Left lung (tissue), 10 donors: ENCODE data around the gene AGTRAP. TPM values are rescaled to one million over a fixed set of nuclear protein-coding genes. Genes with fewer than 3 reads are reported as not detected.

Source experiments
- ATAC-seq: fragments of 200-7000 bp; cut with Tn5 transposase; one replicate; pipeline ENCODE4 v1.9.1; 2020; ENCODE audit warnings: moderate library complexity
- DNase-seq, 4 donors: peaks; one replicate each; pipeline ENCODE4 v3.0.0-alpha.2; 2013 to 2020
- H3K27ac ChIP-seq, 2 donors: fragments of 200-600 bp; sonication (generic) in 1 of 2; one replicate each; pipeline versions ENCODE4 v1.5.0 to v1.8.0; 2020 to 2021
- H3K27me3 ChIP-seq, 2 donors: fragments of 200-600 bp; sonication (generic) in 1 of 2; one replicate each; pipeline versions ENCODE4 v1.5.0 to v1.8.0; 2020 to 2021
- H3K36me3 ChIP-seq, 2 donors: fragments of 200-600 bp; sonication (generic) in 1 of 2; one replicate each; pipeline versions ENCODE4 v1.5.0 to v1.8.0; 2020 to 2021
- H3K4me1 ChIP-seq, 2 donors: fragments of 200-600 bp; one replicate each; pipeline ENCODE4 v1.8.0; 2021
- H3K4me3 ChIP-seq, 2 donors: fragments of 200-600 bp; sonication (generic) in 1 of 2; one replicate each; pipeline versions ENCODE4 v1.5.0 to v1.8.0; 2020 to 2021; ENCODE audit warnings: mild to moderate bottlenecking in 1 of 2
- H3K9me3 ChIP-seq, 2 donors: fragments of 200-600 bp; sonication (generic) in 1 of 2; one replicate each; pipeline versions ENCODE4 v1.5.0 to v1.8.0; 2020 to 2021
- intact Hi-C, 2 donors: fragments of 100-400 bp; cut with DNase I; formaldehyde crosslinking; loops; one replicate each; pipeline versions ENCODE4 v1.11.2 to v1.14.2; 2022
- polyA plus RNA-seq, 6 donors: library from polyadenylated mRNA; unstranded; fragments of 120-200 nt; gene quantifications; one replicate each; pipeline ENCODE4 v1.2.1, GENCODE V29; 2013; ENCODE audit not compliant: insufficient read length in 6 of 6
- total RNA-seq, 2 donors: library from RNA; stranded (reverse); fragmentation: NEBNext Ultra II Directional; extraction: Animal tissue kit (Norgen Biotek cat#: 25700); gene quantifications; one replicate each; pipeline ENCODE4 v1.2.1, GENCODE V29; 2021
- TF ChIP-seq, protein P1 (sequence below), 2 donors: fragments of 200-600 bp; sonication (generic) in 1 of 2; IDR thresholded peaks; one replicate each; pipeline versions ENCODE4 v1.5.0 to v1.8.0; 2021; ENCODE audit warnings: antibody characterized with exemption in 2 of 2
- donor health status: DM: no; HTN: yes; CAD: no.
- donor health status: DM: no; HTN: no; CAD: no.

Gene AGTRAP
- total and polyA plus RNA-seq, 8 donors = 24.7 to 95.8 (median 28.3) TPM

DNA sequence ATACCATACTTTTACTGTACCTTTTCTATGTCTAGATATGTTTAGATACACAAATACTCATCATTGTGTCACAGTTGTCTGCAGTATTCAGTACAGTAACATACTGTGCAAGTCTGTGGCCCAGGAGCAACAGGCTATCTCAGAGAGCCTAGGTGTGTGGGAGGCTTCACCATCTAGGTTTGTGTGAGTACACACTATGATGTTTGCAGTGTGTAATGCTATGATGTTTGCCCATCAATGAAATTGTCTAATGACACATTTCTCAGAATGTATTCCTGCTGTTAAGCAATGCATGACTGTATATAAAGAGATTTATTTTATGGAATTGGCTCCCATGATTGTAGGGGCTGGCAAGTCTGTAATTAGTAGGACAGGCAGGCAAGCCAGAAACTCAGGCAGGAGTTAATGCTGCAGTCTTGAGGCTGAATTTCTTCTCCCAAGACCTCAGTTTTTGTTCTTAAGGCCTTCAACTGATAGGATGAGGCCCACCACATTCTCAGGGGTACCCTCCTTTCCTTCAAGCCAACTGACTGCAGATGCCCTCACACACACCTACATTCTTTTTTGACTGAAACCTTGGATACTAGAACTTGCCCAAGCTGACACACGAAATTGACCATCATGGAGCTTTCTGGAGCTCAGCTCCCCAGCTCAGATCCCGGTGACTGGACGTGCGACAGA is 7.7 kb upstream of the AGTRAP start:
- no peaks in the 10 kb centered on the region for H3K27me3 ChIP-seq
- no peak for ATAC-seq
- H3K9me3 ChIP-seq = no peaks in the 10 kb centered on the region
- intact Hi-C loops = no loop called here
- H3K27ac ChIP-seq = peak overlapping the region in 1 of 2 donors; percentile 94
- DNase-seq = no peak
- H3K4me1 ChIP-seq = peaks cover 18 to 86% of the 10 kb centered on the region in 2 donors
- H3K36me3 ChIP-seq = no peaks in the 10 kb centered on the region
- TF ChIP-seq, protein P1, sequence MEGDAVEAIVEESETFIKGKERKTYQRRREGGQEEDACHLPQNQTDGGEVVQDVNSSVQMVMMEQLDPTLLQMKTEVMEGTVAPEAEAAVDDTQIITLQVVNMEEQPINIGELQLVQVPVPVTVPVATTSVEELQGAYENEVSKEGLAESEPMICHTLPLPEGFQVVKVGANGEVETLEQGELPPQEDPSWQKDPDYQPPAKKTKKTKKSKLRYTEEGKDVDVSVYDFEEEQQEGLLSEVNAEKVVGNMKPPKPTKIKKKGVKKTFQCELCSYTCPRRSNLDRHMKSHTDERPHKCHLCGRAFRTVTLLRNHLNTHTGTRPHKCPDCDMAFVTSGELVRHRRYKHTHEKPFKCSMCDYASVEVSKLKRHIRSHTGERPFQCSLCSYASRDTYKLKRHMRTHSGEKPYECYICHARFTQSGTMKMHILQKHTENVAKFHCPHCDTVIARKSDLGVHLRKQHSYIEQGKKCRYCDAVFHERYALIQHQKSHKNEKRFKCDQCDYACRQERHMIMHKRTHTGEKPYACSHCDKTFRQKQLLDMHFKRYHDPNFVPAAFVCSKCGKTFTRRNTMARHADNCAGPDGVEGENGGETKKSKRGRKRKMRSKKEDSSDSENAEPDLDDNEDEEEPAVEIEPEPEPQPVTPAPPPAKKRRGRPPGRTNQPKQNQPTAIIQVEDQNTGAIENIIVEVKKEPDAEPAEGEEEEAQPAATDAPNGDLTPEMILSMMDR (IDR thresholded peaks at IDR 0.05) = no peak
- H3K4me3 ChIP-seq = no peak overlapping the region

DNA sequence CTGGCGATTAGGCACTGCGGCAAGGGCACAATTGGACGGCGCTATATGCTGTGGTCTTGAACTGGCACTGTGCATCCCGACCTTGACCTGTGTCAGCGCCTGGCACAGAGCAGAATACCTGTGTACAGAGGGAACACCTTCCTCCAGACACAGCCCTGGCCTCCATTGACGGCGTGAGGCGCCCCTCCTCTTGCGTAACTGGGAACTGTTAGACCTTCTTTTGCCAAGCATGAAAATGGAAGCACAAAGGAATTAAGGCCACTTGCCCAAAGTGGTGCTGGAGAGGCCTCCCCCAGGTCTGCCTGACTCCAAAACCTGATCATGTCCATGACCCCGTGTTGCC is 6.8 kb upstream of the AGTRAP start:
- Histone ChIP-seq H3K27me3 (no peaks in the 10 kb centered on the region), H3K27ac (peak overlapping the region; percentile 3 to 94), H3K4me1 (peaks cover 18 to 85% of the 10 kb centered on the region in 2 donors), H3K36me3 (no peaks in the 10 kb centered on the region), H3K4me3 (no peak overlapping the region), H3K9me3 (no peaks in the 10 kb centered on the region)
- TF ChIP-seq, protein P1 (IDR thresholded peaks at IDR 0.05) = no peak
- DNase-seq (no peak), ATAC-seq (no peak)
- intact Hi-C loops = no loop called here

DNA sequence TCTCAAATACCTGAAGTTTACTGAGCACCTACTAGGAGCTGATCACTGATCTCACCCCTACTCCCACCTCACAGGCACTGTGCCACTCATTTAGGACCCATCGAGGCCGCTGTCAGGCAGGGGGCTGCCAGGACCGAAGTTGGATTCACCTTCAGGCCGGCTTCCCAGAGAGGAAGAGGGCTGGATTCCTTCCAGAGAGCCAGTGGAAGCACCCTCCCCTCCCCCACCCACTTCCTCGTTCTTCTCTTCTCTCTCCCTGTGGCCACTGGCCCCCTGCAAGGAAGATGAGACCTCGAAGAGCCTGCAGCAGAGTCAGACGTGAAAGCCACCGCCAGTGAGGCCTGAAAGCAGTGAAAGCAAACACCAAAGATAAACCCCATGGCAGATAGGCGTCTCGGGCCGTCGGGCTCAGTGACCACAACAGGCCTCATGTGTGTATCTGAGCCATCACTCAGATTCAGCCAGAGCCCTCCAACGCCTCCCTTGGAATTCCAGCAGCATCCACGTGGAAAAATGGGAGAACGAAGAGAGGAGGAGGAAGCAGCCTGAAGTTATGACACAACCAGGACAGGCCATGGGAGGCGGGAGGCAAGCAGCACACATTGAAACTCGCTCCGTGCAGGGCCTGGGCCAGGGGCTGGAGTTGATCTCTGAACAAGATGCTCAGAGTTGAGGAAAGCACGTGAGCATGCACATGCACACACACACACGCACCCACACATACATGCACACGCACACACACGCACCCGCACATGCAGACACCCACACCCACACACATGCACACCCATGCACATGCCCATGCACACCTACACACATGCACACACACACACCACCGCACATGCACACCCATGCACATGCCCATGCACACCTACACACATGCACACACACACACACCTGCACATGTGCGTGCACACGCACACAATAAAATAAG is 6.2 kb upstream of the AGTRAP start:
- Histone ChIP-seq H3K9me3 (no peaks in the 10 kb centered on the region), H3K36me3 (no peaks in the 10 kb centered on the region), H3K4me1 (peaks cover 18 to 85% of the 10 kb centered on the region in 2 donors), H3K4me3 (peak overlapping the region in 1 of 2 donors; percentile 7), H3K27ac (peak overlapping the region; percentile 3 to 94), H3K27me3 (no peaks in the 10 kb centered on the region)
- ATAC-seq = peak; percentile 5
- TF ChIP-seq, protein P1 (IDR thresholded peaks at IDR 0.05) = no peak
- no peak for DNase-seq
- intact Hi-C loops = no loop called here

DNA sequence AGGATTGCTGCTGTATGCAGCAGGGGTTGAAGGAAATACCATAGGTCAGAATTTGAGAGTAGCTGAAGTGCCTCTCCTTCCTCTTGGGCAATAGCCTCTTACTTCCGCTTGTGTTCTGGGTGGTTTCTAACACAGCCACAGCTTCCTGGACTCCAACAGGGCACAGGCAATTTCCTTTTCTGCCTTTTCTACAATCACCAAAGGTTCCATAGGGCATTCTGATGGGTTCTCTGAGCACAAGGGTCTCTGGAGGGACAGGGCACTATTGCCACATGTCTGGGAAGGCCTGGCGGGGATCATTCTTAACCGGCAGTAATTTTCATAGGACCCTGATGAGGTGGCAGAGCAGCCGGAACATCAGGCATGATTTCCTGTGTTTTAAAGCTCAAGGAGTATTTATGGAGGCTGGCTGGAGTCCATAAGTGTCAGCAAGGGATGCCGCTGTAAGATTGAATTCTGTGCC is 5.5 kb upstream of the AGTRAP start:
- peak in 2 of 4 donors; percentile 50 to 82 for DNase-seq
- intact Hi-C loops = no loop called here
- Histone ChIP-seq H3K4me1 (peaks cover 18 to 85% of the 10 kb centered on the region in 2 donors), H3K27me3 (no peaks in the 10 kb centered on the region), H3K27ac (peak overlapping the region; percentile 84 to 94), H3K9me3 (no peaks in the 10 kb centered on the region), H3K4me3 (peak overlapping the region in 1 of 2 donors; percentile 7), H3K36me3 (no peaks in the 10 kb centered on the region)
- ATAC-seq = peak; percentile 86
- TF ChIP-seq, protein P1 (IDR thresholded peaks at IDR 0.05) = no peak
